Middle frontal gyrus (tissue), 1 donor: ENCODE measurements around the gene CYTH2.

Source experiments
- DNase-seq: peaks from one replicate; pipeline ENCODE4 v3.0.0-alpha.2; 2015; ENCODE audit warnings: low spot score; ENCODE audit errors: extremely low spot score

The CYTH2 gene

DNA sequence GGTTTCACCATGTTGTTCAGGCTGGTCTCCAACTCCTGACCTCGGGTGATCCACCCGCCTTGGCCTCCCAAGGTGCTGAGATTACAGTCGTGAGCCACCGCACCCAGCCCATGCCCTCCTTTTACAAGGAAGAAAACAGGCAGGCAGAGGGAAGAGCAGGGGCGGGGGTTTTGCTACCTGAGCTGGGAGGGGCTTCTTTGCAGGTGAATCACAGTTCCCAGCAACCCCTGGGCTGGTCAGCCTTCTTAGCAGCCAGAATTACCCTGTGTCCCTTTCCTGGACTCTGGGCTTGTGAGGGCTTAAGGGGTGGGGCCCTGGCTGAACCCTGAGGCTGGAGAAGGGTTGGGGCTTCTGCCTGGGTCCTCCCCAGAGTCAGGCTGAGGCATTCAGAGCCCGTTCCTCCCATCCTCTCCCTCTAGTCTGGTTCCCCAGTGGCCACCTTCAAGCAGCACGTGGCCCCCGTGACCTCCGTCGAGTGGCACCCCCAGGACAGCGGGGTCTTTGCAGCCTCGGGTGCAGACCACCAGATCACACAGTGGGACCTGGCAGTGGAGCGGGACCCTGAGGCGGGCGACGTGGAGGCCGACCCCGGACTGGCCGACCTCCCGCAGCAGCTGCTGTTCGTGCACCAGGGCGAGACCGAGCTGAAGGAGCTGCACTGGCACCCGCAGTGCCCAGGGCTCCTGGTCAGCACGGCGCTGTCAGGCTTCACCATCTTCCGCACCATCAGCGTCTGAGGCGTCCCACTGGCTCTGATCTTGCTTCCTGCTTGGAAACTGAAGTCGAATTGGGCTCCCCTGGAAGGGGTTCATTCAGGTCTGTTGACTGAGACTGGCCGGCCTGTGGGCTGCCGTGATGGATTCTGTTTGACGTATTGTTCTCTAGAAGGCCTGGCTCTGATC, 16.6 kb upstream of the CYTH2 start:
- no peak for DNase-seq

DNA sequence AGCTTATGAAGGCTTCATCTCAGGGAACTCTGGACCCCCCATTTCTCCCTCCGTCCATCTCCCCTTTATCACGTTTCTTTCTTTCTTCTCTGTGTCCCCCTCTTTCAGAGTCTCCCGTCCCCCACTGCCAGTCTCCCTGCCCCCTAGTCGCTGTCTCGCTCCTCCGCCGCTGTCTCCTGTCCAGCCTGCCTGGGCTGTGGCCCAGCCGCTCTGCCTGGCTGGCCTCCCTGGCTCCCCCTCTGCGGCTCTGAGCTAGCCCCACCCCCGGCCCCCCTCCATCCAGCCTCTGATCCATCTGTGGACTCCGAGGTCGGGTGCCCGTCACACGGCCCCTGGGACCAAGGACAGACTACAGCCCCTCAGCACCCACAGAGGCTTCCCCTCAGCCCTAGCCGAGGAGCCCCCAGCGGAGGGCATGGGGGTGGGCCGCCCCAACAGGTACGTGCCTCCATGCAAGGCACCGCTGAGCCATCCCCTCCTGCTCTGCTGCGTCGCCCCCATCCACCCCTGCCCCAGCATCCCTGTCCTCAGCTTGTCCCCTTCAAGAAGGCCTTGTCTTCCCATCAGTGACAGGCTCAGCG, 14.9 kb upstream of the CYTH2 start:
- no peak for DNase-seq

DNA sequence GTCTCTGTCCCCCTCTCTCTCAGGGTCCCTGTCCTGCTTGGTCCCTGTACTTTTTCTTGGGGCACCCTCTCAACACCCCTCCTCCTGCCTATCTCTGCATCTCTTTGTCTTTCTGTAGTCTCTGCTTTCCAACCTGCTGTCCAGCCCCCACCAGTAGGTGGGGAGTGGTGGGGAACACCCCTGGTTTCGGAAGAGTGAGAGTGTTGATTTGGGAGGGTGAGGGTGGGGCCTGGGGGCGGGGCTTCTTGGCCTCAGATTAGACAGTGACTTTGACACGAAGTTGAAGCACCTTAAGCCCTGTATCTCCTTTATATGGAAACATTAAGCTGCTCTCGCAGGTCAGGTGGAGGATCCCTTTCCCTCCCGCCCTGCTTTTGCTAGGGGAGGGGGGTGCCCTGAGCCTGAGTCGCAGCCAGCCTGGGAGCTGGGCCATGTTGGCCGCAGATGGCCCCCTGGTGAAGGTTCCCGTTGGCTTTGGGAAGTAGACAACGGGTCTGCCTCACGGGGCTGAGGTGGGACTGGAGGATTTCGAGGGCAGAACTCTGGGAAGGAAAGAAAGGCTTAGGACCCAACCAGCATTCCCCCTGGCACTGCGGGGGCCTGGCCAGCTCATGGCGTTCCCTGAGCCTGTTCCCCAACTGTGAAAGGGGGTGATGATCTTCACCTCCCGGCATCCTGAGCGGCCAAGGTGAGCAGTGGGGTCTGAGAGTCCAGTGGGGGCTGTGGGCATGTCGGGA, 13.8 kb upstream of the CYTH2 start, which contains the start of gene KCNJ14:
Gene KCNJ14 (plus strand): TSS at position 404 of the 737 bp plus-strand sequence. CDS start 6,151 bp downstream, outside the sequence.
- no peak for DNase-seq

DNA sequence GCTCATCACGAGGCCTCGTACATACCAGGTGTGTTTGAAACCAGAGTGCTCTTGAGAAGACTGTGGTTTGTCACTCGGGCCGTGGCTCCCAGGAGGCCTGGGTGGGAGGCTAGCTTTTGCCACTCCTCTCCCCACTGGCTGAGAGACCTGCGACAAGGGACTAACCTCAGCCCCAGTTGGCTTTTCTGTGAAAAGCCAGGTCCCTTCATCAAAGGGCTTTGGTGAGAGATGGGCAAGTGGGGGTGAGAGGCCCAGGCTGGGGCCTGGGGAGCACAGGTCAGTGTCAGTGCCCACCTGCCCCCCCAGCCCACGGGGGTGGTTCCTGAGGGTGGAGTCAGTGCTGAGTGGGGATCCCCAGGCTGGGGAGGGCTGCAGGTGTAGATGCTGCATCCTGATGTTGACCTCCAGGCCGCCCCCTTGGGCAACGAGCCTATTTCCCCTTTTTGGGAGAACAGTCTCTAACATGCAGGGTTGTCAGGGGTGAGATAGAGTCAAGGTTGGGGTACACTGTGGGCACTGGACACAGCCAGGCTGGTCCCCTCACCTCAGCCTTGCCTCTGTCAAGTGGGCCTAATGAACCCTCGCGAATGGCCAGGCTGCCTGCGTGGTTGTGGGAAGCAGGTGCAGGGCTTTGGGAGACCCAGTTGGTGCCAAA, 13.1 kb upstream of the CYTH2 start:
- no peak for DNase-seq

DNA sequence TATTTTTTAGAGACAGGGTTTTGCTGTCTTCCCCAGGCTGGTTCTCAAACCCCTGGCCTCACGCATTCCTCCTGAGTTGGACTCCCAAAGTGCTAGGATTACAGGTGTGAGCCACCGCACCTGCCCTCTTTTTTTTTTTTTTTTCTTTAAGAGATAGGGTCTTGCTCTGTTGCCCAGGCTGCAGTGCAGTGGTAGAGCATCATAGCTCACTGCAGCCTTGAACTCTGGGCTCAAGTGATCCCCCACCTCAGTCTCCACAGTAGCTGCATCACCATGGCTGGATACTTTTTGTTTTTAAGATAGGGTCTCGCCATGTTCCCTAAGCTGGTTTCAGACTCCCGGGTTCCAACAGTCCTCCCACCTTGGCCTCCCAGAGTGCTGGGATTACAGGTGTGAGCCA, 12.3 kb upstream of the CYTH2 start:
- no peak for DNase-seq

DNA sequence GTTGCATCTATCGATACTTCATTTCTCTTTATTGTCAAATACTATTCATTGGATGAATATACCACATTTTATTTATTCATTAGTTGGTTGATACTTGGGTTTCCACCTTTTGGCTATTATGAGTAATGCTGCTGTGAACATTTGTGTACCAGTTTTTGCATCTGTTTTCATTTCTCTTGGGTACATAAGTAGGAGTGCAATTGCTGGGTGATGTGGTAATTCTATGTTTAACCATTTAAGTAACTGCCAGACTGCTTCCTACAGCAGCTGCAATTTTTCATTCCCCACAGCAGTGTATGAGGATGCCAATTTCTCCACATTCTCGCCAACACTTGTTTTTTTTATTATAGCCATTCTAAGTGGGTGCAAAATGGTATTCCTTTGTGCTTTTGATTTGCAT, 11.2 kb upstream of the CYTH2 start:
- no peak for DNase-seq

DNA sequence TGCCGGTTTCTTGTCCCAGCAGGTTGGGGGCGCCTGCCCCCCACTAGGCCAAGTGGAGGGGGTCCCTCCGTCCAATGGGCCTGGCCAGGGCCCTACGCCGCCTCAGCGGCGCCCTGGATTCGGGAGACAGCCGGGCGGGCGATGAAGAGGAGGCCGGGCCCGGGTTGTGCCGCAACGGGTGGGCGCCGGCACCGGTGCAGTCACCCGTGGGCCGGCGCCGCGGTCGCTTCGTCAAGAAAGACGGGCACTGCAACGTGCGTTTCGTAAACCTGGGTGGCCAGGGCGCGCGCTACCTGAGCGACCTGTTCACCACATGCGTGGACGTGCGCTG, 7.6 kb upstream of the CYTH2 start:
- DNase-seq, result no peak

DNA sequence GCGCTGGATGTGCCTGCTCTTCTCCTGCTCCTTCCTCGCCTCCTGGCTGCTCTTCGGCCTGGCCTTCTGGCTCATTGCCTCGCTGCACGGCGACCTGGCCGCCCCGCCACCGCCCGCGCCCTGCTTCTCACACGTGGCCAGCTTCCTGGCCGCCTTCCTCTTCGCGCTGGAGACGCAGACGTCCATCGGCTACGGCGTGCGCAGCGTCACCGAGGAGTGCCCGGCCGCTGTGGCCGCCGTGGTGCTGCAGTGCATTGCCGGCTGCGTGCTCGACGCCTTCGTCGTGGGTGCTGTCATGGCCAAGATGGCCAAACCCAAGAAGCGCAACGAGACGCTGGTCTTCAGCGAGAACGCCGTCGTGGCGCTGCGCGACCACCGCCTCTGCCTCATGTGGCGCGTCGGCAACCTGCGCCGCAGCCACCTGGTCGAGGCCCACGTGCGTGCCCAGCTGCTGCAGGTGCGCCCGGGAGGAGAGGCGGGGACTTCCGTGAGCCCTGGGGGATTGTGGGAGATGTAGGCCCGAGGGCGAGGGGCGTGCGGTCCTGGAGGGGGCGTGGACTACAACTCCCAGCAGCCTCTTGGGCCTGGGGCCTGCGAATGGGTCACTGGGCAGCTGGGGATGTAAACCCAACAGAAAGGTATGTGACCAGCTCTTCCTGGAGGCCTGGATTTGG, 7.0 kb upstream of the CYTH2 start:
- DNase-seq, result no peak

DNA sequence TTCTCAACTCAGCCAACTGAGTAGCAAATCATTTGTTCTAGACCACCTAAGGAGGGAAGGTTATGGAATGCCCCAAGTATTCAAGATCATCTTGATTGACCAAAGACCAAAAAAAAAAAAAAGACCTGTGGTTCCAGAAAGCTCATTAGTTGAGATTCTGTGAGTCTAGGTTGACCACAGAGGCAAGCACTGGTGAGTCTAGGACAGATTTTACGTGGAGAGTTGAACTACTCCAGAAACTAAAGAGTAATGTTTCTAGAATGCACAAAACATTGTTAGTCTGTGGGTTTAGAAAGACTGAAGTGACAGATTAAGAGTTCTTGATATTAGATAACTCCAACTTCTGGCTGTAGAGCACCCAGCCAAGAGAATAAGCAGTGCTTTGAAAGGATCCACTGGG, 4.0 kb upstream of the CYTH2 start:
- no peak for DNase-seq

DNA sequence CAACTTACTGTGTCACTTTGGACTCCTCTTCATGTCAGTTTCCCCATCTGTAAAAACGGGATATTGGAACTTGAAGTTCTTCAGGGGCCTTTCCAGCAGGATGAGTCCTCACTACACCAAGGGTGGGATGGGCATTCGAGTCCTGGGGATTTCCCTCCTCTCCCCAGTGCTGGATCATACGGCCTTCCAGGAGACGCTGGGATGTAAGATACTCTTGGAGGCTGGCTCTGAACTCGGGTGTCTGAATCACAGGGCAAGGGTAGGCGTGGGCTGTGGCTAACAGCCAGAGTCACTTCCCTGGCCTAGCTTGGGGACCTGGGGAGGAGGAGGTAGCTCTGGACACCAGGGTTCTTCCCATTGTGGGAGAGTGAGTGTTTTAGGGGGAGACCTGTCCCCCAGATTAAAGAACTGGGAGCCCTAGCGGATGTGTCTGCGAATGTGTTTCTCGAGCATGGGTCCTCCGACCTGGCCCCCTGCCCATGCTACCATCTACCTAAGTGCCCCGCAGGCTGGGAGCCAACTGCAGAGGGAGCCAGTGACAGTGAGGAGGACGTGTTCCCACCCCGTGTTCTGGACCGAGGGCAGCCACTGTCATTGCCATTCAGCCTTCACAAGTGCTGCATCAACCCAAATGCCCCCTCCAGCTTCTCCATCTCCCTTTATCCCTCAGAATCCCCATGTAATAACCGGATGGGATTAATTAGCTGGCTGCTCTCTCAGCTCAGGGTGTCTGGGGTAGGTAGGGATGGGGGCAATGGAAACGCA, 2.4 kb upstream of the CYTH2 start:
- no peak for DNase-seq

DNA sequence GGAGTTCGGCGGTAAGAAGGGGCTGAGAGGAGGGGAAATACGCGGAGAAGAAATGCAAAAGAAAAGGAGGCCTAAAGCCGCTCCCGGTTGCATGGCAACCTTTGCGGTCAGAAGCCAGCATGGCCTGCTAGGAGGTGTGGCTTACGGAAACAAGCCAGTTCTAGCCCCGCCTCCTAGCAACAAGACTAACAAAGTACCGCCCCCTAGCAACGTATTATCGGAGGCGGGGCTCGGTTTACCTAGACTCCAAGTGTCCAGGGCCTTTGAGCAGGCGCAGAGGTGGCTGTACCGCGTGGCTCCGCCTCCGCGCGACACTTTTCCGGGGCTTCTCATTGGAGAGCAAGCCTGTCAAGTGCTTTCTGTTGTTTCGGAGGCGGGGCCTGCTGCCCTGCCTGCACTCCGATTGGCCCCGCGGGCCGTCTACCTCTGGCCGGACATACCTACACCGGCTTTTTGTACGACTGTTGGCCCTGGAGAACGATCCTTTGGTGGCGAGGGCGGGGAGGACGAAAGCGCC, 339 bp upstream of the CYTH2 start:
- peak; percentile 100 for DNase-seq

DNA sequence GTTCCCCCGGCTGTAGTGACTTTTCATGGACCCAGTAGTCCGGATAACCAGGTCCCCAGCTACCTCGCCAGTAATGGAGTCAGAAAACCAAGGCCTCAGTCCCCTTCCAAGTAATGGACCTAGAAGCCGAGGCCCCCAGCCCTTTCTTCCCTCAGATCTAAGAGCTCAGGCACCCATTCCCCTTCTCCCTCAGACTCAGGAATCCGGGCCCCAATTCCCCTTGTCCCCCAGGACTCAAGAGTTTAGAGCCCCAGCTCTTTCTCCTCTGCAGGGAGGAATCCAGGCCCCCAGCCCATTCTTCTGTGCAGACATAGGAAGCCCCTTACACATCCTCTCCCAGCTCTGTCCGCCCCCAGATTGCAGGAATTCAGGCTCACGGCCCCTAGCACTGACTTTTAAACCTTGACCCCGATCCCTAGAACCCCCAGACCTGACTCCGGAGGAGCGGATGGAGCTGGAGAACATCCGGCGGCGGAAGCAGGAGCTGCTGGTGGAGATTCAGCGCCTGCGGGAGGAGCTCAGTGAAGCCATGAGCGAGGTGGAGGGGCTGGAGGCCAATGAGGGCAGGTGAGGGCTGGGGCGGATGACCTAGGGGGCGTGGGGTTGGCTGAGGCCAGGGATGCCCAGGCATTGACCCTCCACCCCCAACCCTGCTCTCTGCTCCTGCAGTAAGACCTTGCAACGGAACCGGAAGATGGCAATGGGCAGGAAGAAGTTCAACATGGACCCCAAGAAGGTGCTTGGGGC, 938 bp downstream of the CYTH2 start:
- no peak for DNase-seq

DNA sequence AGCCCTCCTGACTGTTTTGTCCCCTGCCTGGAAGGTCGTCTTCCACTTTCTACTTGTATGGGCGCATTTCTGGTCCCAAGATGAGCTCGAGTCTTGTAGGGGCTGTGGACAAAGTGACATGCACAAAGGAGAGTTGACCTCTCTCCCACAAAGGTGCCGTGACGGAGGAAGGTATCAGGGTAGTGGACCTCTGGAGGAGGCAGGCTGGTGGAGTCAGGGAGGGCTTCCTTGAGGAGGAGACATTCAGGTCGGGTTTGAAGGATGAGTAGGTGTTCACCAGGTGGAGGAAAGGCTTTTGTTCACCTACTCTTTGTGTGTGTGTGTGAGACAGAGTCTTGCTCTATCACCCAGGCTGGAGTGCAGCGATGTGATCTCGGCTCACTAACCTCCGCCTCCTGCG, 1.7 kb downstream of the CYTH2 start:
- no peak for DNase-seq

DNA sequence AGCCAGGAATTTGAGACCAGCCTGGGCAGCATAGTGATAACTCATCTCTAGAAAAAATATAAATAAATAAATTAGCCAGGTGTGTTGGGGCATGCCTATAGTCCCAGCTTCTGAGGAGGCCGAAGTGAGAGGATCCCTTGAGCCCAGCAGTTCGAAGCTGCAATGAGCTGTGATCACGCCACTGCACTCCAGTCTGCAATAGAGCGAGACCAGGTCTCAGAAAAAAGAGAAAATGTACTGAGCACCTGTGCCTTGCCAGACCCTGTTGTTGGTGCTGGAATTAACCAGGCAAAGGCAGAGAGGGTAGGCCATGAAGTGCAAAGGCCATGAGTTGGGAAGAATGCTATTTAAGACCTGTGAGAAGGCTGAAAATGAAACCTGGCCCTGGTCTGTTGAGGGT, 2.7 kb downstream of the CYTH2 start:
- DNase-seq, result no peak

DNA sequence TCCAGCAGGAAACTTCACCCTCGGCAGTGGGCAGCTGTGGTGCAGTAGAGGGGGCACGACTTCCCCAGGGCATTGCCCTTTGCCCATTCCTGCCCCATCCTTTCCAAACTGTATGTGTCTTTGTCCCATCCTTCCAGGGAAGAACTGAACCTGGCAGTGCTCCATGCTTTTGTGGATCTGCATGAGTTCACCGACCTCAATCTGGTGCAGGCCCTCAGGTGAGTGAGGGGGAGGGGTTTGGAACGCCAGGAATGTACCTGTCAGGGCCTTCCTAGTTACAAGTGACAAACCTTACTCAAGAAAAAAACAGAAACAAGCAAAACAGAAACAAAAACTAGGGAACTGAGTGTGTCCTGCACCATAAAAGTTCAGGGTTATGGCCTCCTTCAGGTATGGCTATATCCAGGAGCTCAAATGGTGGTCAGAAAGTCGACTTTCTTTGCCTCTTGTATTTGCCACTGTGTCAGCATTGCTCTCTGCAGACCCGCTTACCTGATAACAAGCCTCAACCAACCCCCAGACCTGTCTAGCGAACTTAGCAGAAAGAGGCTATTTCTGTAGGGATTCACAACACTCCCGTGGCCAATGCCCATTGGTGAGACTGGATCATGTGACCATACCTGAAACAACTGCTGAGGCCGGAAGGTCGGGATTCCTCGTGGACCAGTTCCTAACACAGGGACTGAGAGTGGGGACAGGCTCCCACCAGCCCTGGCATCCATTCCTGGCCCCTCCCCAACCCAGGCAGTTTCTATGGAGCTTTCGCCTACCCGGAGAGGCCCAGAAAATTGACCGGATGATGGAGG, 4.2 kb downstream of the CYTH2 start:
- DNase-seq, result no peak

DNA sequence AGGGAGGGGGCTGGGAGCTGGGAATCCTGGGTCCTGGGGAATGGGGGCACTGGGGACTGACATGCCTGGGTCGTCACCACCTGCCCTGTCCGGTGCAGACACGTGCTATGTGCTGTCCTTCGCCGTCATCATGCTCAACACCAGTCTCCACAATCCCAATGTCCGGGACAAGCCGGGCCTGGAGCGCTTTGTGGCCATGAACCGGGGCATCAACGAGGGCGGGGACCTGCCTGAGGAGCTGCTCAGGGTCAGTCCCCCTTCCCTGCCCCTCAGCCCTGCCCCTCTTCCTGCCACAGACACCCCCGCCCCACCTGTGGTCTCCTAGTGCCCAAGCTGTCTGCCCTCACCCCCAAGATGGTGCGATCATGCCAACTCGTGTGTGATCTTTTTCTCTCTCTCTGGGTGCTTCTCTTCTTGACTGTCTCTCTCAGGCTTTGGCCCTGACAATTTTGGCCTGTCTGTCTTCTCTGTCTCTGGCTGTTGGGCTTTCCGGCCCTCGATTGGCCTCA, 5.0 kb downstream of the CYTH2 start:
- DNase-seq, result no peak

DNA sequence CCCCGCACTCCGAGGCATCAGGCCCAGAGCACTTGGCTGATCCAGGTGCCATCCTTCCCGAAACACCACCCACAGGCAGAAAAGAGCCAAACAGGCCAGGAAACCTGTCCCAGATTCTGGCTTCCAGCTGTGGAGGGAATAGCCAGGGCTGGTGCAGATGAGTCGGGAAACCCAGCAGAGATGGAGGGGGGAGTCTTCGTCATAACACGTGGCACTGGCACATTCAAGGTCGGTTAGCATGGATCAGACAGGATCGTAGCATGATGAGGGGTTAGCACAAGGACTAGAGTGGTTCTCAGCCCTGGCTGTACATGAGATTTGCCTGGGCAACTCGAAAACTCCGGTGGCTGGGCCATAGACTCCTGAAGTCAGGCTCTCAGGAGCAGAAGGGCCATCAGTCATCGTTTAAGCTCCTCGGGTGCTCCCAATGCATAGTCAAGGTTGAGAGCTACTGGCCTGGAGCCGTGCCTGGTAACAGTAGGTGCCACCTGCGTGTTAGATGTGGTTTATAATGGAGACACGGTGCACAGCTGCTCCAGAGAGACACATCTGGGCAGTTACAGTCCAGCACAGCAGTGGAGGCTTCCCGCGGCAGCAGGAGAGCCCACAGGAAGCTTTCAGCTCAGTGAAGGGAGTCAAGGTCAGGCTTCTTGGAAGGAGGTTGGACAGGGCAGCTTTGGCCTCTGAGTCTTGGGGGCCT, 6.3 kb downstream of the CYTH2 start:
- DNase-seq, result no peak

DNA sequence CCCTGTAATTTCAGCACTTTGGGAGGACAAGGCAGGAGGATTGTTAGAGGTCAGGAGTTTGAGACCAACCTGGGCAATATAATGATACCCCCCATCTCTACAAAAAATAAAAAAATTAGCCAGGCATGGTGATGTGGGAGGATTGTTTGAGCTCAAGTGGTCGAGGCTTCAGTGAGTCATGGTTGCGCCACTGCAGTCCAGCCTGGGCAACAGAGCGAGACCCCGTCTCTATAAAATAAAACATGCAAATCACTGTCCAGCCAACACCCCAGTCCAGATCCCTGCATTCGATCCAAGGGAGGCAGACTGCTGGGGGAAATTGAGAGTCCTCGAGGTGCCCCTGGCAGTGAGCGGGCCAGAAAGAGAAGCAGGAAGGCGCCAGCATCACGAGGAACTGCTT, 7.0 kb downstream of the CYTH2 start:
- DNase-seq, result no peak
